ENCODE results near the gene BTBD2. TPM values are rescaled to one million over a fixed set of nuclear protein-coding genes. Genes with fewer than 3 reads are reported as not detected.

BTBD2 gene
- polyA plus RNA-seq, 1 donor from 2014 or later, result 46.1 TPM

DNA sequence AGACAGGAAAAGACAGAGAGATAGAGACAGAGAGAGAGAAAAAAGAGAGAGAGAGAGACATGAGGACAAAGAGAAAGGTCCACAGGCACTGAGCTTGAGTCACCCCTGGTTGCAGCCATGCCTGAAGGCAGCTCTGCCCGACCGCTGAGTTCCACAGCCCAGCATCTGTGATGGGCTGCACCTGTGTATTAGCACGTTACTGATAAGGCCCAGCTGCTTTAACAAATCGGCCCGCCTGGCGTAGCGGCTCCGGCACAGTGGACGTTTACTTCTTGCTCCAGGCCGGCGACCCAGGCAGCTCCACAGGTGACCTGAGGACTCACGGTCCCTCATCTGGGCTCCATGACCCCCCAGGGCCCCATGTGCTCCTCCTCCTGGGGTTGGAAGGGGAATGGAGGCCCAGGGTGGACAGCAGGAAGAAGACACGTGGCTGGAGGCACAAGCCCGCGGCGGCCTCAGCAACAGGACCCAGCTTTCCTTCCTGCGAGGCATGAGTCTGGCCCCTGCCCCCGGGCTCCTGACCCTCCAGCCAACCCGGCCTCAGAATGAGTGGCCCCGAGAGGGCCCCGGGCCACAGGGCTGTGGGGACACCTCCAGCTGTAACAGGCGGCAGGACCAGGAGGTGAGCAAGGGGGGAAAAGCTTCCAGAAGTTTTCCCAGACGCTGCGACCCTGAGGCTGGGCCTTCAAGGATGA, 78.5 kb downstream of the BTBD2 start:
- Histone ChIP-seq H3F3A (ENCODE audit: insufficient read depth, low read length, poor library complexity, severe bottlenecking) (peaks cover 5% of the 10 kb centered on the region), H3K4me2 (ENCODE audit: low read length) (no peak overlapping the region), H3K4me3 (ENCODE audit: low read length) (no peak overlapping the region), H4K20me1 (ENCODE audit: insufficient read depth) (no peaks in the 10 kb centered on the region), H3K27me3 (ENCODE audit: insufficient read depth, low read depth, low read length) (no peaks in the 10 kb centered on the region), H3K9me2 (ENCODE audit: insufficient read depth, low read length) (no peaks in the 10 kb centered on the region), H3K36me3 (ENCODE audit: insufficient read depth, low read length) (no peaks in the 10 kb centered on the region), H2AFZ (ENCODE audit: low read depth, low read length) (no peak overlapping the region), H3K79me2 (replicated peaks; ENCODE audit: insufficient read depth, low read length) (no peaks in the 10 kb centered on the region), H3K9ac (ENCODE audit: low read length) (no peak overlapping the region), H3K27ac (ENCODE audit: low read length) (no peak overlapping the region), H3K9me3 (ENCODE audit: low read length) (no peaks in the 10 kb centered on the region)
- TF ChIP-seq EP300 (conservative IDR thresholded peaks at IDR 0.05; ENCODE audit: poor library complexity, severe bottlenecking) (no peak), EZH2 (IDR thresholded peaks at IDR 0.05; ENCODE audit: borderline replicate concordance, insufficient read depth, low read length, poor library complexity, severe bottlenecking) (no peak), MXI1 (conservative IDR thresholded peaks at IDR 0.05; ENCODE audit: poor library complexity, severe bottlenecking) (no peak), TAF1 (IDR thresholded peaks at IDR 0.05; ENCODE audit: low read depth) (no peak), POLR2AphosphoS5 (IDR thresholded peaks at IDR 0.05) (no peak), SMC3 (conservative IDR thresholded peaks at IDR 0.05; ENCODE audit: poor library complexity) (no peak), RAD21 (conservative IDR thresholded peaks at IDR 0.05) (no peak)
- TF ChIP-seq, protein P1, sequence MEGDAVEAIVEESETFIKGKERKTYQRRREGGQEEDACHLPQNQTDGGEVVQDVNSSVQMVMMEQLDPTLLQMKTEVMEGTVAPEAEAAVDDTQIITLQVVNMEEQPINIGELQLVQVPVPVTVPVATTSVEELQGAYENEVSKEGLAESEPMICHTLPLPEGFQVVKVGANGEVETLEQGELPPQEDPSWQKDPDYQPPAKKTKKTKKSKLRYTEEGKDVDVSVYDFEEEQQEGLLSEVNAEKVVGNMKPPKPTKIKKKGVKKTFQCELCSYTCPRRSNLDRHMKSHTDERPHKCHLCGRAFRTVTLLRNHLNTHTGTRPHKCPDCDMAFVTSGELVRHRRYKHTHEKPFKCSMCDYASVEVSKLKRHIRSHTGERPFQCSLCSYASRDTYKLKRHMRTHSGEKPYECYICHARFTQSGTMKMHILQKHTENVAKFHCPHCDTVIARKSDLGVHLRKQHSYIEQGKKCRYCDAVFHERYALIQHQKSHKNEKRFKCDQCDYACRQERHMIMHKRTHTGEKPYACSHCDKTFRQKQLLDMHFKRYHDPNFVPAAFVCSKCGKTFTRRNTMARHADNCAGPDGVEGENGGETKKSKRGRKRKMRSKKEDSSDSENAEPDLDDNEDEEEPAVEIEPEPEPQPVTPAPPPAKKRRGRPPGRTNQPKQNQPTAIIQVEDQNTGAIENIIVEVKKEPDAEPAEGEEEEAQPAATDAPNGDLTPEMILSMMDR (IDR thresholded peaks at IDR 0.05; ENCODE audit: poor library complexity, severe bottlenecking), result no peak
- TF ChIP-seq, protein P2, sequence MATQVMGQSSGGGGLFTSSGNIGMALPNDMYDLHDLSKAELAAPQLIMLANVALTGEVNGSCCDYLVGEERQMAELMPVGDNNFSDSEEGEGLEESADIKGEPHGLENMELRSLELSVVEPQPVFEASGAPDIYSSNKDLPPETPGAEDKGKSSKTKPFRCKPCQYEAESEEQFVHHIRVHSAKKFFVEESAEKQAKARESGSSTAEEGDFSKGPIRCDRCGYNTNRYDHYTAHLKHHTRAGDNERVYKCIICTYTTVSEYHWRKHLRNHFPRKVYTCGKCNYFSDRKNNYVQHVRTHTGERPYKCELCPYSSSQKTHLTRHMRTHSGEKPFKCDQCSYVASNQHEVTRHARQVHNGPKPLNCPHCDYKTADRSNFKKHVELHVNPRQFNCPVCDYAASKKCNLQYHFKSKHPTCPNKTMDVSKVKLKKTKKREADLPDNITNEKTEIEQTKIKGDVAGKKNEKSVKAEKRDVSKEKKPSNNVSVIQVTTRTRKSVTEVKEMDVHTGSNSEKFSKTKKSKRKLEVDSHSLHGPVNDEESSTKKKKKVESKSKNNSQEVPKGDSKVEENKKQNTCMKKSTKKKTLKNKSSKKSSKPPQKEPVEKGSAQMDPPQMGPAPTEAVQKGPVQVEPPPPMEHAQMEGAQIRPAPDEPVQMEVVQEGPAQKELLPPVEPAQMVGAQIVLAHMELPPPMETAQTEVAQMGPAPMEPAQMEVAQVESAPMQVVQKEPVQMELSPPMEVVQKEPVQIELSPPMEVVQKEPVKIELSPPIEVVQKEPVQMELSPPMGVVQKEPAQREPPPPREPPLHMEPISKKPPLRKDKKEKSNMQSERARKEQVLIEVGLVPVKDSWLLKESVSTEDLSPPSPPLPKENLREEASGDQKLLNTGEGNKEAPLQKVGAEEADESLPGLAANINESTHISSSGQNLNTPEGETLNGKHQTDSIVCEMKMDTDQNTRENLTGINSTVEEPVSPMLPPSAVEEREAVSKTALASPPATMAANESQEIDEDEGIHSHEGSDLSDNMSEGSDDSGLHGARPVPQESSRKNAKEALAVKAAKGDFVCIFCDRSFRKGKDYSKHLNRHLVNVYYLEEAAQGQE (IDR thresholded peaks at IDR 0.05; ENCODE audit: borderline replicate concordance), result no peak

DNA sequence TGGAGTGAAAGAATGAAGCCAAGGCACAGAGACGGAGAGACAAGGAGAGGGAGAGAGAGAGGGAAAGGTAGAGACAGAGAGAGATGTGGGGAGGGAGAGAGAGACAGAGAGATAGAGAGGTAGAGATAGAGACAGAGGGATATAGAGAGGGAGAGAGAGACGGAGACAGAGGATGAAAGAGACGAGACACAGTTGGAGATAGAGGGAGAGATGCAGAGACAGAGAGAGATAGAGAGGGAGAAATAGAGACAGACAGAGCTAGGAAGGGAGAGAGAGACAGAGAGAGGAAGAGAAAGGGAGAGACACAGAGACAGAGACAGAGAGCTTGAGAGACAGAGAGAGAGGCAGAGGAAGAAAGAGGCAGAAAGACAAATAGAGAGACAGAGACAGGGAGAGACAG, 79.1 kb downstream of the BTBD2 start:
- no peaks in the 10 kb centered on the region for H3K79me2 ChIP-seq (replicated peaks; ENCODE audit: insufficient read depth, low read length)
- H4K20me1 ChIP-seq (ENCODE audit: insufficient read depth), result no peaks in the 10 kb centered on the region
- H3K4me2 ChIP-seq (ENCODE audit: low read length), result no peak overlapping the region
- no peak overlapping the region for H3K9ac ChIP-seq (ENCODE audit: low read length)
- no peak overlapping the region for H2AFZ ChIP-seq (ENCODE audit: low read depth, low read length)
- H3K27ac ChIP-seq (ENCODE audit: low read length), result no peak overlapping the region
- no peaks in the 10 kb centered on the region for H3K36me3 ChIP-seq (ENCODE audit: insufficient read depth, low read length)
- no peaks in the 10 kb centered on the region for H3K27me3 ChIP-seq (ENCODE audit: insufficient read depth, low read depth, low read length)
- TF ChIP-seq RAD21 (conservative IDR thresholded peaks at IDR 0.05), result no peak
- no peak for TF ChIP-seq EP300 (conservative IDR thresholded peaks at IDR 0.05; ENCODE audit: poor library complexity, severe bottlenecking)
- no peak for TF ChIP-seq SMC3 (conservative IDR thresholded peaks at IDR 0.05; ENCODE audit: poor library complexity)
- TF ChIP-seq TAF1 (IDR thresholded peaks at IDR 0.05; ENCODE audit: low read depth), result no peak
- TF ChIP-seq, protein P1 (IDR thresholded peaks at IDR 0.05; ENCODE audit: poor library complexity, severe bottlenecking), result no peak
- TF ChIP-seq MXI1 (conservative IDR thresholded peaks at IDR 0.05; ENCODE audit: poor library complexity, severe bottlenecking), result no peak
- TF ChIP-seq, protein P2 (IDR thresholded peaks at IDR 0.05; ENCODE audit: borderline replicate concordance), result no peak
- TF ChIP-seq POLR2AphosphoS5 (IDR thresholded peaks at IDR 0.05), result no peak
- TF ChIP-seq EZH2 (IDR thresholded peaks at IDR 0.05; ENCODE audit: borderline replicate concordance, insufficient read depth, low read length, poor library complexity, severe bottlenecking), result no peak
- H3F3A ChIP-seq (ENCODE audit: insufficient read depth, low read length, poor library complexity, severe bottlenecking), result peaks cover 5% of the 10 kb centered on the region
- no peak overlapping the region for H3K4me3 ChIP-seq (ENCODE audit: low read length)
- H3K9me2 ChIP-seq (ENCODE audit: insufficient read depth, low read length), result no peaks in the 10 kb centered on the region
- H3K9me3 ChIP-seq (ENCODE audit: low read length), result no peaks in the 10 kb centered on the region

All from neural cell (in vitro differentiated cells).